ENCODE data around the gene CAMSAP1.

CAMSAP1 gene

DNA sequence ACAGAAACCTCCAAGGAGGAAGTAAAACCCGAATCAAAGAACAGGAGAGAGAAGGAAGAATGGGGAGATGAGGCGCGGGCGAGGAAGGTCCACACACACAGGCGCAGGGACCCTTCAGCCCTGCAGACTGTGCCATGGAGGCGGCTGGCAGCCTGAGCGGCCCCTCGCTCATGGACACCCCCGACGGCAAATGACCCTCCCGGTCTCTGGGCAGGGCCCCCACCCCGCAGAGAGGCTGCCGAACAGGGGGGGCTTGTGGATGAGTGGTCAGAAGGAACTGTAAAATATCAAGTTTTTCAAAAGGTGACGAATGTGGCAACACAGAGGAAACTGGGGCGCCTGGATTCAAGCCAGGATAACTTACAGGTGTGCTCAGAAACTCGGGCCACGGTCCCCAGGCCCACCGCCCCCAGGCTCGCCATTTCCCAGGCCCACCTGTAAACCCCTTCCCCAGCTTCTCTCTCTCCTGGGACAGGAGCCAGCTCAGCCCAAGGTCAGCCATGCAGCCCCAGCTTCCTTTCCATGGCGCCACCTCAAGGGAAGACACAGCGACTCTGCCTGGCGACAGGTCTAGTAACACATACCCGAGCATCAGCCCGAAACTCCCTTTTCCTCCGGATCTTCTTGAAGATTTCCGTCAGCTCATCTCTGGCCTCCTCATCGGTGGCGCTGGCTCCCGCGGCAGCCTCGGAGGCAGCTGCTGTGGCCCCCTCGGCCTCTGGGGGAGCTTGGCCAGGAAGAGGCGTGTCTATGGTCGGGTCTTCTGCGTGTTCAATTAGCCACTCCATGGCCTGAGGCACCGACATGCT lies 37.3 kb upstream of the CAMSAP1 start:
- TF ChIP-seq, protein P1, sequence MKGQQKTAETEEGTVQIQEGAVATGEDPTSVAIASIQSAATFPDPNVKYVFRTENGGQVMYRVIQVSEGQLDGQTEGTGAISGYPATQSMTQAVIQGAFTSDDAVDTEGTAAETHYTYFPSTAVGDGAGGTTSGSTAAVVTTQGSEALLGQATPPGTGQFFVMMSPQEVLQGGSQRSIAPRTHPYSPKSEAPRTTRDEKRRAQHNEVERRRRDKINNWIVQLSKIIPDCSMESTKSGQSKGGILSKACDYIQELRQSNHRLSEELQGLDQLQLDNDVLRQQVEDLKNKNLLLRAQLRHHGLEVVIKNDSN (IDR thresholded peaks at IDR 0.05), result no peak

DNA sequence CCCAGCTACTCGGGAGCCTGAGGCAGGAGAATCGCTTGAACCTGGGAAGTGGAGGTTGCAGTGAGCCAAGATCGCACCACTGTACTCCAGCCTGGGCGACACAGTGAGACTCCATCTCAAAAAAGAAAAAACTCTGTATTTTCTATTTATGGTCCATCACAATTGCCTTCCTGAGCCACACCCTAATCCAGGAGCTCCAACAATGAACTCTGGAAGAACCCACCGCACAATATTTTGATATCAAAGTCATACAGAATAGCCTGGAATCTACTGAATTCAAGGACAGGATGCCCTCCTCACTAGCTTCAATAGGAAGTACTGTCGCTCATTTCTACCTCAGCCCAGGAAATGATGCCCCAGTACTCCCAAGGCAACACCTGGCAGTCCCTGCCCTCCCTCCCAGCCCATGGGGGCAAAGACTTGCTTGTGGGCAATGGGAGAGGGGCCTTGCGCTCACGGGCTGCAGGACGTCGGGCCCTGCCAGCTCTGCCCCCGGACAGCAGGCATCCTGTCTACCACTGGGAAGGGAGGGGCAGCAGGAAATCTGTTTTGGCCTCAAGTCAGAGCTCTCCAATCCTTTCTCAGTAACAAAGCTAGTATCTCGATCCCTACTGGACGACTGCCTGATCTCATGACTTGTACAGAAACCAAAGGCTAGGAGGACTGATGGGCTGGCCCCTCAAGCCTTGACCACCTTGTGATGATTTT lies 34.1 kb upstream of the CAMSAP1 start:
- TF ChIP-seq ZBTB7A (IDR thresholded peaks at IDR 0.05; ENCODE audit: low read depth), result no peak
- no peak for TF ChIP-seq RAD21 (IDR thresholded peaks at IDR 0.05; ENCODE audit: low read depth)
- TF ChIP-seq CREB1 (IDR thresholded peaks at IDR 0.05; ENCODE audit: low read depth), result no peak
- TF ChIP-seq NFIC (IDR thresholded peaks at IDR 0.05), result no peak
- TF ChIP-seq CEBPB (IDR thresholded peaks at IDR 0.05), result no peak
- TF ChIP-seq EP300 (IDR thresholded peaks at IDR 0.05; ENCODE audit: borderline replicate concordance), result no peak
- TF ChIP-seq EGR1 (IDR thresholded peaks at IDR 0.05), result no peak

DNA sequence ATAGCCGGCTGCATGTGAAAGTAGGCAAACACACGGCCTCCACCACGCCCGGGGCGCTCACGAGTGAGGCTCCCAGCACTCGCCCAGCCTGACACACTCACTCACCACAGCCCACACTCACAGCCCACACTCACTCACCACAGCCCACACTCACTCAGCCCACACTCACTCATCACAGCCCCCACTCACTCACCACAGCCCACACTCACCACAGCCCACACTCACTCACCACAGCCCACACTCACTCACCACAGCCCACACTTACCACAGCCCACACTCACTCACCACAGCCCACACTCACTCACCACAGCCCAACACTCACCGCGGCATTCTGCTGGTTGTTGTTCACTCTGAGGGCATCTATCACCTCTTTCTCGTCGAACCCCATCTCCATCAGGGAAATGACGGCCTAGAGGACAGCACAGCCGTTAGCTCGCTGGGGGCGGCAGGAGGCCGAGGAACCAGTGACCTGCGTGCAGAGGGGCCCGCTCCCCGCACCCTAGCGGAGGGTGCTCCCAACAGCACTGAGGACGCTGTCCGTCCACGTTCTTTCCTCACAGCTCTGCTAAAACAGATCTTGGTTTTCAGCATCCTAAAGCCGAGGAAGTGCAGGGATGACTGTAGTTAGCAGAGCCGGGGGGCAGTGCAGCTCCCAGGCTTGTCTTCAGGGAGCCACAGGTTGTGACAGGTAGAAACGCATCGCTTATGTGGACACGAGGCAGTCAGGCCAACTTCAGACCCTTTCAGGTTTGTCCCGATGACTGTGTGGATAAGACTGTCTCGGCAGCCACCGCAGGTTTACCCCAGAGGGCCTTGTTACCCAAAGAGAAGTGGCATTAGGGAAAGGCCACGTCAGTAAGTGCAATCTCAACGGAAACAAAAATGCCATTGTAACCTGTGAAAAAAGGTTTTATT lies 32.3 kb upstream of the CAMSAP1 start:
- TF ChIP-seq FOXM1 (IDR thresholded peaks at IDR 0.05; ENCODE audit: borderline replicate concordance, low read depth) (no peak), CEBPB (IDR thresholded peaks at IDR 0.05) (no peak), CREB1 (IDR thresholded peaks at IDR 0.05; ENCODE audit: low read depth) (no peak), NFIC (IDR thresholded peaks at IDR 0.05) (no peak), TCF12 (IDR thresholded peaks at IDR 0.05; ENCODE audit: low read depth) (no peak)
- TF ChIP-seq, protein P1 (IDR thresholded peaks at IDR 0.05), result no peak

DNA sequence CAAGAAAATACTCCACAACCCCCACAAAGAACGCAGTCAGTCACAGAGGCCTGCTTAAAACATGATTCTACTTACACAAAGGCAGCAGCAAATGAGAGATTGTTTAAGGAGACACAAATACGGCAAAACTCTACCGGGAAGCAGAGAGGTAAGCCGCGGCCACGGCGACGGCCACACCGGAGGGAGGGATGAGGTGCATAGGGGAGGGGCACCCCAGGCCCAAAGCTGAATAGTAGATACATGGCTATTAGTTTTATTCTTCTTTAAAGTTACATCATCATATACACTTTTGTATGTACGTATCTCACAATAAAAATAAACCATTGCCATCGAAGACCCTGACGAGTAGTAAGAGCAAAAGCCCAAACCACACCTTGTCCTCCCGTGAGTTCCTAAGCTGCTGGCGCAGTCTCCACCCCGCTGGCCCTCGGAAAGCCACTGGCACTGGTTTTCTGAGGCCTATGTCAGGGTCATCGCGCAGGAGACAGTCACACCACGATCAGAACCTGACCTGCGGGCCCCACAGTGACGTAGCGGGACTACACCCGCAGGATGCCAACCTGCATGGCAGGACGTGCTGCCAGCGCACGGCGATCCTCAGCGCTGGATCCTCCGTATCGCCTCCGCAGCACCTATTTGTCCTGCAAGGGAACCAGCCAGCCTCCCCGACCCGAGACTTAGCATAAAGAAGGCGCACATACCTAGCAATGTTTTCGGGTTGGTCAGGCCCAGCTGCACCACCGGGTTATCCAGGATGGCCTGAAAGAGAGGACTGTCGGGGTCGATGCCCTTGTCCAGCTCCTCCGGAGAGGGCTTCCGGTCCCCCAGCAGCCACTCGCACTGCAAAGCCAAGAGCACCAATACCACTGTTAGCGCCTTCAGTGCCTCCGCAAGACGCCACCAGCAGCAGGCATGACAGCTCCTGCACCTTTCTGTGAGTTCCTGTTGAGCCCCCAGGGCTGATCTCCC lies 30.5 kb upstream of the CAMSAP1 start:
- TF ChIP-seq CREB1 (IDR thresholded peaks at IDR 0.05; ENCODE audit: low read depth), result no peak
- no peak for TF ChIP-seq NFIC (IDR thresholded peaks at IDR 0.05)
- no peak for TF ChIP-seq ZBTB7A (IDR thresholded peaks at IDR 0.05; ENCODE audit: low read depth)
- TF ChIP-seq EP300 (IDR thresholded peaks at IDR 0.05; ENCODE audit: borderline replicate concordance), result no peak
- no peak for TF ChIP-seq EGR1 (IDR thresholded peaks at IDR 0.05)
- TF ChIP-seq TAF1 (IDR thresholded peaks at IDR 0.05; ENCODE audit: low read depth), result no peak
- no peak for TF ChIP-seq RAD21 (IDR thresholded peaks at IDR 0.05; ENCODE audit: low read depth)
- TF ChIP-seq, protein P1 (IDR thresholded peaks at IDR 0.05), result no peak
- TF ChIP-seq, protein P2, sequence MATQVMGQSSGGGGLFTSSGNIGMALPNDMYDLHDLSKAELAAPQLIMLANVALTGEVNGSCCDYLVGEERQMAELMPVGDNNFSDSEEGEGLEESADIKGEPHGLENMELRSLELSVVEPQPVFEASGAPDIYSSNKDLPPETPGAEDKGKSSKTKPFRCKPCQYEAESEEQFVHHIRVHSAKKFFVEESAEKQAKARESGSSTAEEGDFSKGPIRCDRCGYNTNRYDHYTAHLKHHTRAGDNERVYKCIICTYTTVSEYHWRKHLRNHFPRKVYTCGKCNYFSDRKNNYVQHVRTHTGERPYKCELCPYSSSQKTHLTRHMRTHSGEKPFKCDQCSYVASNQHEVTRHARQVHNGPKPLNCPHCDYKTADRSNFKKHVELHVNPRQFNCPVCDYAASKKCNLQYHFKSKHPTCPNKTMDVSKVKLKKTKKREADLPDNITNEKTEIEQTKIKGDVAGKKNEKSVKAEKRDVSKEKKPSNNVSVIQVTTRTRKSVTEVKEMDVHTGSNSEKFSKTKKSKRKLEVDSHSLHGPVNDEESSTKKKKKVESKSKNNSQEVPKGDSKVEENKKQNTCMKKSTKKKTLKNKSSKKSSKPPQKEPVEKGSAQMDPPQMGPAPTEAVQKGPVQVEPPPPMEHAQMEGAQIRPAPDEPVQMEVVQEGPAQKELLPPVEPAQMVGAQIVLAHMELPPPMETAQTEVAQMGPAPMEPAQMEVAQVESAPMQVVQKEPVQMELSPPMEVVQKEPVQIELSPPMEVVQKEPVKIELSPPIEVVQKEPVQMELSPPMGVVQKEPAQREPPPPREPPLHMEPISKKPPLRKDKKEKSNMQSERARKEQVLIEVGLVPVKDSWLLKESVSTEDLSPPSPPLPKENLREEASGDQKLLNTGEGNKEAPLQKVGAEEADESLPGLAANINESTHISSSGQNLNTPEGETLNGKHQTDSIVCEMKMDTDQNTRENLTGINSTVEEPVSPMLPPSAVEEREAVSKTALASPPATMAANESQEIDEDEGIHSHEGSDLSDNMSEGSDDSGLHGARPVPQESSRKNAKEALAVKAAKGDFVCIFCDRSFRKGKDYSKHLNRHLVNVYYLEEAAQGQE (IDR thresholded peaks at IDR 0.05; ENCODE audit: low read depth), result no peak
- TF ChIP-seq TCF12 (IDR thresholded peaks at IDR 0.05; ENCODE audit: low read depth), result no peak
- no peak for TF ChIP-seq TEAD4 (IDR thresholded peaks at IDR 0.05)
- no peak for TF ChIP-seq YY1 (IDR thresholded peaks at IDR 0.05; ENCODE audit: low read depth)
- TF ChIP-seq, protein P3, sequence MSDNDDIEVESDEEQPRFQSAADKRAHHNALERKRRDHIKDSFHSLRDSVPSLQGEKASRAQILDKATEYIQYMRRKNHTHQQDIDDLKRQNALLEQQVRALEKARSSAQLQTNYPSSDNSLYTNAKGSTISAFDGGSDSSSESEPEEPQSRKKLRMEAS (IDR thresholded peaks at IDR 0.05), result no peak
- no peak for TF ChIP-seq FOXM1 (IDR thresholded peaks at IDR 0.05; ENCODE audit: borderline replicate concordance, low read depth)

DNA sequence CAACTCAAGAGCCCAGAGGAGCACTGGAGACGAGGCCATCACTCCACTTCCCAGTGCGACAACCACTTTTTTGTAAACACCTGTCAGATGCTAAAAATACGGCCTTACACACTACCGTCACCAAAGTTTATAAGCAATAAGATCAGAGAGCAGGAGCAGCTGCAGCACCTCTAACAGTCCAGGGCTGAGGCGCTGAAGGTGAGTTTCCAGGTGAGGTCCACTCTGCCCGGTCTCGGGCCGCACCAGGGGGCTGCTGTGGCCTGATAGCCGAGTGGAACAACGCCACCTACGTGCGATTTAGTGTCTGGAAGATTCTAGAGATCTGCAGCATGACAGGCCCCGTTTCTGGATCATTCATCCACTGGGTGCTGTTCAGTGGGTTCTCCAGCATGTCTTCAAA lies 25.8 kb upstream of the CAMSAP1 start:
- TF ChIP-seq, protein P3 (IDR thresholded peaks at IDR 0.05), result no peak
- no peak for TF ChIP-seq TAF1 (IDR thresholded peaks at IDR 0.05; ENCODE audit: low read depth)
- no peak for TF ChIP-seq CEBPB (IDR thresholded peaks at IDR 0.05)
- no peak for TF ChIP-seq CREB1 (IDR thresholded peaks at IDR 0.05; ENCODE audit: low read depth)
- TF ChIP-seq FOXM1 (IDR thresholded peaks at IDR 0.05; ENCODE audit: borderline replicate concordance, low read depth), result no peak
- TF ChIP-seq TEAD4 (IDR thresholded peaks at IDR 0.05), result no peak

DNA sequence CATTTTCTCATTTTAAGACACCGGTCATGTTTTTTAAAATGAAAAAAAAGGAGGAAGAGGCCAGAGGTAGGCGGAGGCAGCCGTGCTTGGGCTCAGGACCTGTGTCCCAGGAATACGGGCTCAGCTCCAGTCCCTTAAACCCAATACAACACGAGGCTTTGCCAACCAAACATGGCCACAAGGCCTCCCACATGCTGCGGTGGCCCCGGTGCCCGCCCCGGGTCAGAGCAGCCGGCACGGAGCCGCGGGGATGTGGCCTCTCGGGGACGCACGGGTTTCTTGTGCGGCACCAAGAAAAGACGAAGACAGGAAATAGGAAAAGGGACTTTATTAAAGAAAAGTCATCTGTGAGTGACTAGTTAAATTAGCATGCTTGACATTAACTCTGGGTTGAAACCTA lies 25.3 kb upstream of the CAMSAP1 start:
- no peak for TF ChIP-seq CEBPB (IDR thresholded peaks at IDR 0.05)
- no peak for TF ChIP-seq ZBTB7A (IDR thresholded peaks at IDR 0.05; ENCODE audit: low read depth)
- TF ChIP-seq TAF1 (IDR thresholded peaks at IDR 0.05; ENCODE audit: low read depth), result no peak
- TF ChIP-seq EP300 (IDR thresholded peaks at IDR 0.05; ENCODE audit: borderline replicate concordance), result no peak
- TF ChIP-seq FOXM1 (IDR thresholded peaks at IDR 0.05; ENCODE audit: borderline replicate concordance, low read depth), result no peak
- TF ChIP-seq TCF12 (IDR thresholded peaks at IDR 0.05; ENCODE audit: low read depth), result no peak
- no peak for TF ChIP-seq YY1 (IDR thresholded peaks at IDR 0.05; ENCODE audit: low read depth)
- no peak for TF ChIP-seq TEAD4 (IDR thresholded peaks at IDR 0.05)
- TF ChIP-seq, protein P3 (IDR thresholded peaks at IDR 0.05), result no peak
- TF ChIP-seq, protein P2 (IDR thresholded peaks at IDR 0.05; ENCODE audit: low read depth), result no peak
- TF ChIP-seq CREB1 (IDR thresholded peaks at IDR 0.05; ENCODE audit: low read depth), result no peak
- TF ChIP-seq EGR1 (IDR thresholded peaks at IDR 0.05), result no peak
